HG02852 (cell line): ENCODE data around the gene FAM3C.

Experiments
- ATAC-seq: cut with Tn5 transposase; IDR thresholded peaks from one replicate; pipeline ENCODE4 v1.9.1; 2021; ENCODE audit warnings: mild to moderate bottlenecking, moderate library complexity; ENCODE audit not compliant: unreplicated experiment

Gene FAM3C

DNA sequence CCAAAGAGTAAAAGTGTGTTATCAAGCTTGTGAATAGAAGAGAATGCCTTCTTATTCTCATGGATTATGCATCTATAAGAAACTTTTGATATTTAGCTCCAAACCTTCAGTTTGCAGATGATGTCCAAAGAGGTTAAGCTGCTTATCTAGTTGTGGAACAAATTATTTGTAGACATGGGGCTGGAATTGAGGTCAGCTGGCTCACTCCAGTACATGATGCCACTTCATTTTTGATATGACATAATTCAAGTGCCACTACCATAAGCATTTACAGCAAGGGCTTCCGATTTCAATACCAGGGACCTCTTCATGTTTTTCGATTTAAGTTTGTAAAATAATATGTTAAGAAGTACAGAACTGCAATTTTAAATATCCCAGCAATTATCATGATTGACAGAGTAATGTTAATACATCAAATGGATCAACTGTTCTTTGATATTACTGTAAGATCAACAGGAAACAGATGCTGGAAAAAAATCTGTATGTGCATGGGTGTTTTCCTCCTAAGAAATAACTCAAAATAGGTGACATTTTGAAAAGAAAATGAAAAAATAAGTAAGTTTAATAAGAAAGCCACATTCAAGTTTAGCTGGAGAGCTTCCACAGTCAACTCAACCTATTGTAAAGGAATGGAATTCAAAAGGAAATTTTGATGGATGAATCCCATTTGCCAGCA is 12.7 kb downstream of the FAM3C start:
- no peak for ATAC-seq

DNA sequence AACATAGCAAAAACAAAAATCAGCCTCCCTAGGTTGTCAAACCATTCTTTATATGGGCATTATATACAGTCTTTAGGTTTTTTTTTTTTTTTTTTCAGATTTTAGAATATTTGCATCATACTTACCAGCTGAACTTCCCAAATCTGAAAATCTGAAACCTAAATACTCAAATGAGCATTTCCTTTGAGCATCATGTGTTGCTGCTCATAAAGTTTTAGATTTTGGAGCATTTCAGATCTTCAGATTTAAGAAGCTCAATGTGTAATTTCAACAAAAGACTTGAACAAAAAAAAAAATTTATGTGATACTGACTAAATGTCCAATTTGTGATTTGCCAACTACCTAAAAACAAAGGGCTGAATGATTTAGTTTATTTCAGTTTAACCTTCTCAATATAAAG is 13.6 kb downstream of the FAM3C start:
- no peak for ATAC-seq

DNA sequence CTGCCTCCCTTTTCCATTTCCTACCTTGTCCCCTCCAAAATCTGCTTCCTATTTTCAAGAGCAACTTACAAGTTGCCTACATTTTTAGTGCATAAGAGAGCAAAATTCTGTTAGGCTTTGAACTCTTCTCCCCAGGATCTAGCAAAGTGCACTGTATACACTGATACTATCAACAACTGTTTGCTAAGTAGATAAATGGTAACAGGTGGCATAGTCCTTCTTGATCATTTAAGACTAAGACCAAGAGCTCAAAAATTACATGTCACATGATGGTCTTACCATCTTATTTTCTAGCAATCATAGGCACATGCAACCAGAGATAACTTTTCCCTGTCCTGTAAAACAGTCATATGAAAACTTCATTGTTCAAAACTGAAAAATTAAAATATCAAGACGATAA is 16.2 kb downstream of the FAM3C start:
- ATAC-seq: no peak

DNA sequence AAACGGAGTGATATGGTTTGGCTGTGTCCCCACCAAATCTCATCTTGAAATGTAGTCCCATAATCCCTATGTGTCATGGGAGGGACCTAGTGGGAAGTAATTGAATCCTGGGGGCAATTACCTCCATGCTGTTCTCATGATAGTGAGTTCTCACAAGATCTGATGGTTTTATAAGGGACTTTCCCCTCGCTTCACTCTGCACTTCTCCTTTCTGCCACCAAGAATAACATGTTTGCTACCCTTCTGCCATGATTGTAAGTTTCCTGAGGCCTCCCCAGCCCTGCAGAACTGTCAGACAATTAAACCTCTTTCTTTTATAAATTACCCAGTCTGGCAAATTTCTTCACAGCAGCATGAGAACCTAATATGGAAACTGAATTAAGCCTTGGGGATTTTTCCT is 19.1 kb downstream of the FAM3C start:
- ATAC-seq: no peak

DNA sequence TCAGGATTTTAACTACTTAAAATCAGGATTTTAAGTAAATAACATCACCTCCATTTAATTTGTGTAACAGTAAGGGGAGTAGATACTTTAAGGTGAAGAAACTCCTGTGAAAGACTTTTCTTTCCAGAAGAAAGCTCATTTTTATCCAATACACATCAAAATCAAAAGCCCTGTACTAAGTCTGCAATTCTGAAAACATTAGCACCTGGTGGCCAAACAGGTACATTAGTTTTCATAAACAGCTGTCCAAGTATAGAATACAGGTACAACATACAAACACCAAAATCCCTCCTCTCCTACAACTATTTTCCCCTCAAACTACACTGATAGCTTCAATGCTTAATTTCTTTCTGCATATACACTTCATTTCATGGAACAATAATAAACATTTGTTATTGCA is 22.9 kb downstream of the FAM3C start:
- no peak for ATAC-seq

DNA sequence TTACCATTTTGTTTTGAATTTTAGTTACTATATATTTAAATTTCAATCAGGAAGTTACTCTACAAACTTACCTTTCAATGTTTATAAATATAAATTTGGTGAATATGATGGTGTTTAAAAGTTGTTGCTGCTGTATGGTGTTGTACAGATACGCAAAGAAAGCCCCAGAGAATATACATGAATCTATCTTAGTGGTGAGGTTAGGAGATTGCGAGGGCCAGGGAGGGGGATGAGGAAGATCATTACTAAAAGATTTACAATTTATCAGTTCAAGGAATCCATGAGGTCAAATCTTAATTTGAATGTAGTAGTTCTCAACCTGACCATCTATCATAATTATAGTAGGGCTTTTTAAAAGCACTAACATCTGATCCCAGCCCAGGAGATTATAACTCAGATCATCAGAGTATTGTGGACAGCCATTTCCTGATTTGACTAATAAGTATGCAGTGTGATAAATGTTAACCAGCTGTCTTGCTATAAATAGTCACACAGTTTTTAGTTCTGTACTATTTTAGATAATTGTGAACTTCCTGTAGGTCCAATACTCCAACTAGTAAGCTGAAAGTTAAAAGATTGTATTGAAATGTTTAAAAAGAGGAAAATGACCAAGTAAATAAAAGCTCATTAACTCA is 23.6 kb downstream of the FAM3C start:
- peak; percentile 89 for ATAC-seq

DNA sequence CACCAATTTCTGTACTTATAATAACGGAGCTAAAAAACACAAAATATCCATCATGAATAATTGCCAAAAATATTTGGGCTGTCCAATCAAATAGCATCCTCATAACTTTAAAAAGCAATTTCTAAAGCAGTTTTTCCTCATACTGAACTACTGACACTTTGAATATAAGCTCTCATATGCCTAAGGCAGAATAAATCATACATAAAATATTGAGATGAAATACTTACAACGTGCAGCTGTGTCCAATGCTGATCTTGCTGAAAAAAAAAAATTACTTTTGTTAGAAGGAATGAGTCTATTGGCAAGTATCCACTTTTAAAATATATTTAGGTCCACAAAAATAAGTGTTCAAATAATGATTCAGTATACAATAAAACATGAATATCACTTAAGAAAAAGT is 24.2 kb downstream of the FAM3C start:
- ATAC-seq: no peak

DNA sequence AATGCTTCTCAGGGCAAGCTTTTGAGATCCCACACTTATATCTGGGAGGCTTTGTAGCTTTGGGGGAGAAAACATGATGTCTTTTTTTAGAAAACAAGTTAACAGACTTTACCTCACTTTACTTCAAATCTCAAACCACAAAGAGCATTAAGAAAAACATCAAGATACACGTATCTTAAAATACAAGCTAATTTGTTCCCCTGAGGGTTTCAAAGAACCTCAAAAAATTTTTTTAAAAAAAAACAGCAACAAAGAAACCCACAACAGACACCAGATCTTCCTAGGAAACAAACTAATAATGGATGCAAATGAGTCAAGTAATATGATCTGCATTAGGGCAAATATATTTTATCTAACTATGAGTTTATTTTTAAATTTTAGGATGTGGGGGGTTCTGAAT is 24.7 kb downstream of the FAM3C start:
- ATAC-seq: no peak

DNA sequence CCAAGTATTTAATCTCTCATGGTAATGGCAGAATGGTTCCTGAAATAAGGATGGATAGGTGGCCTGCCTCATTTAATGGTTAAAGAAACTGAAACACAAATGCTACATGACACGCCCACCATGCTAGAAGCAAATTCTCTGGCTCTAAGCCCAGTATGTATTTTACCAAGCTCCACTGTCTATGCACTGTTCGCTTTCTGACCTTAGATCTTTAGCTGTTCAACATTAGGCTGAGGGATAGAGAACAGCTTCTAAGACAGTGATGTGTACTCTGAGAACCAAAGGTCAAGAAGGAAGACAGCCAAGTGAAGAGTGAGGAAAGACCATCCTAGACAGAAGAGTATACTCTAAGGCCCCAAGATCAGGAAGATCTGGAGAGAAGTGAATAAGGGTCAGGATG is 26.6 kb downstream of the FAM3C start:
- ATAC-seq: peak; percentile 33

DNA sequence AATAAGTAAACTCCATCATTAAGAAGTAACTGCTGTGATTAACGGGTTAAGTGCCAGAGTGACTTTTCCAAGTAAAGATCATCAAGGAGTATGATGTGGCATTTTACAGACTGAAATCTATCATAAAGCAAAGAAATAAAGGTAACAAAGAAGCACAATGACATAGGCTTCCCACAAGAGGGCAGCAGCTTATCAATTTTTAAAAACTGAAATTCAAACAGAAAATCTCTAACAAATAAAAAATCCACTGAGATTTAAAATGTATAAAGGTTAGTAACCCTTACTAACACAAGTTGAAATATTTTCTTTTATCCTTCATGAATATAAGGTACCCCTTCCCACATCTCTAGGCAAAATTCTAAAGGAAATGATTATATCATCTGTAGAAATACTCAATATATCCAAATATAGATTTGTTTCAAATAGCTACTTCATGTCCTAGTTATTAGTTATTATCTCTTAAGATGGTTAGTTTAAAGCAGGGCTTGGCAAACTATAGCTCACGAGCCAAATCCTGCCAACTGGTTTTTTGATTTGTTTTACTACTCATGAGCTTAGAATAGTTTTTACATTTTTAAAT is 29.2 kb downstream of the FAM3C start:
- ATAC-seq: no peak

DNA sequence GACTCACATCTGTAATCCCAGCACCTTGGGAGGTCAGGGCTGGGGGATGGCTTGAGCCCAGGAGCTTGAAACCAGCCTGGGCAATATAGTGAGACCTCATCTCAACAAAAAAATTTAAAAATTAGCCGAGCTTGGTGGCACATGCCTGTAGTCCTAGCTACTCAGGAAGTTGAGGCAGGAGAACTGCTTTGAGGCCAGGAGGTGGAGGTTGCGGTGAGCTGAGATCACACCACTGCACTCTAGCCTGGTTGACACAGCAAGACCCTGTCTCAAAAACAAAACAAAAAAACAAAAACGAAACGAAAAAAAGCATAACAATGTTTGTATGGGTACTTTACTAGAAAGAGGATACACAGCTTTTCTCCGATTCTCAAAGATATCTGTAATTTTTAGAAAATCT is 35.5 kb downstream of the FAM3C start:
- ATAC-seq: no peak

DNA sequence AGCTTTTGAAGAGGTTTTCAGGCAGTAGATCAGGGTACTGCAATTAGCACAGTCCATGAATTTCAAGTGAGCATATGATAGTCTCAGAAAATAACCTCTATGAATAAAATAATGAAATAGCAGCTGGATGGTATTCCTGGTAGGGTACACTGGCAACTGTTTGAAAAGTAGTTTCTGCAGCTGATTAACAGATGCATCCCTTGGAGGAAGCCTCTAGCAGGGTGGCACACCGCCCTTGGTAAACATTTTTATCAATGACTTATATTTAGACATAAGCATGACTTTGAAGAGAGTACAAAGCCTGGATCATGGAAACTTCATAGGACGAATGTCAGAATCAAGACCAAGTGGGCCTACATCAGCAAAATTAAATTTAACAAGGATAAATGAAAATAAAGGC is 40.5 kb downstream of the FAM3C start:
- ATAC-seq: no peak

DNA sequence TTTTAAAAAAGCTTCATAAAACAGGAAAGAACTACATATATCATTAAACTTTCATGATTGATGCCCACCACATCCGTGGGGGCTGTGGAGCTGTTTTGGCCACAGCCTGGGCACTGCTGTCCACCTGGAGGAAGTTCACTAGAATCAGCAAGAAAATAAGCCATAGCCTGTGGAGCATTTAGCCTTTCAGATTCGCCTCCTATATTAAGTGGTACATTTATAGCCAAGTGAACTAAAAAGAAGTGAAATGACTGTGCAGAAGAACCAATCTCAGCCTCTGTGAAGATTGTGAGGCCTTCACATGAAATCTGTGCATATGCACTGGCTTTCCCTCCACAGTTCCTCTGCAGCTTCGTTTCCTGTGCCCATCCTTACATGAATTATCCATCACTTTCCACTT is 43.8 kb downstream of the FAM3C start:
- peak; percentile 65 for ATAC-seq

DNA sequence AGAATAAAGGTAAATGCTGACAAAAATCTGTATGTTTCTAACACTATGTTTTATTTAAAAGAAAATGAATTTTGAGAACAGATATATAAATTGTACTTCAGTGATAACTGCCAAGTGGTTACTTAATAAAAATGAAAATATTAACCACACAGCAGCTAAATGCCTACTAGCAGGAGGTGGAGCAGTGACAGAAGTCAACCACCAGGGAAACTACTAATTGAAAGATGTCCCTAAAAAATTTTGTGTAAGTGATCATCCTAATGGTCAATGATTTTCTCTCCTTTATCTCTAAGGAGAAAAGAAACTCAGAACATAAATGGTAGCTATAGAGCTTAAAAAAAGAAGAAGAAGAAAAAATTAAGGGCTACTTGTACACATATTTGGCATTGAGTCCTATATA is 44.4 kb downstream of the FAM3C start:
- ATAC-seq: no peak

DNA sequence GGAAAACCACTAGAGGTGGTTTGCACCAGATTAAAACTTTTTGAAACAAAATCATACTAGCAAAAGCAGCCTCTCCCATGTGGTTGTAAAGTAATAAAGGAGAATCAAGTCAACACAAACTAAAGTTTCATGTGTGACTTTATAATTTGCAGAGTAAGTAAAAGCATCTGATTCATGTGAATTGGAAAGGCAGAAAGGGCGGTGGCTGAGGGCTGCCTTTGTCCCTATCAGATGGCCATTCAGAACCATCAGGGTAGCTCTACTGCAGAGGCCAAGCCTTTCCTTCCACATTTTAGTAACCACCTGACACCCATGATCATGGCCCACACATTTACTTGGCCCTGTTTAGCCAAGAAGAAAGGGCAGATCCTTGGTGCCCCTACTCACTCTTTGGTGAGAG is 51.6 kb downstream of the FAM3C start:
- no peak for ATAC-seq

DNA sequence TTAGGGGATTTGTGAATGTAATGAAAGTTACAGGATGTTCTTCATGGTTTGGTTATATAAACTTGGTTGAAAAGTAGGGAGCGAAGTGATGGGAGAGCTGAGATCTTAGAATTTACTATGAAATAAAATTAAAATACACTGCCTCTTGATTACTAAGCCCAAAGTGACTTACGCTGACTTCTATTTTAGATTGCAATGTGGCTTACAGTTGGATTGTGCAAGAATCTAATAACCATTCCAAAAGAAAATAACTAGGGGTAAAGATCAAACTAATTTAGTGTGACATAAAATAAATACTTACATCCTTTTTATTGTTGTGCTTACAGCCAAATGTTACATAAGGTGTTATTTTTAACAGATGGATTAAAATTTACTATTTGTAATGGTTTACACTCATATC is 52.0 kb downstream of the FAM3C start:
- ATAC-seq: no peak

DNA sequence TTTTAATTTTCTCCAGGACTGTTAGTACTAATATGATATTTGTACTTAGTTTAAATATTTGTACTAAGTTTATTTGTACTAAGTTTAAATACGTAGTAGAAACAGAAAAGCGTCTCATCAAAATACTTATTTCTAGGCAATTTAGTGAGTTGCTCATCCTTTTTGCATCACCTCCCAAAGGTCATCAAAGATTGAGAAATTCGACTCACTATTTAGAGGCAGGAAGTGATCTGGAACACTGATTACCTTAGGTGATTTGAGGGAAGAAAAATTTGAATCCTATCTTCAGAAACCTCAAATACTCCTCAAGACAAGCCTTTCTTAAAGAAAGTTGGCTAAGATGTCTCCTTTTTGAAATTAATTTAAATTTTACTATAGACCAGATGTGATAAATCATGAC is 52.8 kb downstream of the FAM3C start:
- no peak for ATAC-seq

DNA sequence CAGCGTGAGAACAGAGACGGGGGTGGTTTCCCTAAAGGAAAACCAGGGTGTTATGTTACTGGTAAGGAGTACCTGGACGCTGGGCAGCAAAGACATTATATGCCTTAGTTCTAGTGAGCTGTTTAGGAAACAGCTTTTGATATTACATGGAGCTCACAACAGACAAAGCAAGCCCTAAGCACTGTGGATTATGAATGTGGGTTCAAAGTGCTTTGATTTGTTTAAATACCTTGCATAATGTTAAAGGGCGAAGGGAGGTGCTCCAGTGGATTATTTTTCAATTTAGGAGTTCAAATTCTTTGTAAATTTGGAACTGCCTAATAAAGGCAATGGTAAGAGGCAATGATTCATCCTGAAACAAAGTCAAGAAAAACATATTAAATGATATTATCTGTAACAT is 53.5 kb downstream of the FAM3C start:
- ATAC-seq: no peak

DNA sequence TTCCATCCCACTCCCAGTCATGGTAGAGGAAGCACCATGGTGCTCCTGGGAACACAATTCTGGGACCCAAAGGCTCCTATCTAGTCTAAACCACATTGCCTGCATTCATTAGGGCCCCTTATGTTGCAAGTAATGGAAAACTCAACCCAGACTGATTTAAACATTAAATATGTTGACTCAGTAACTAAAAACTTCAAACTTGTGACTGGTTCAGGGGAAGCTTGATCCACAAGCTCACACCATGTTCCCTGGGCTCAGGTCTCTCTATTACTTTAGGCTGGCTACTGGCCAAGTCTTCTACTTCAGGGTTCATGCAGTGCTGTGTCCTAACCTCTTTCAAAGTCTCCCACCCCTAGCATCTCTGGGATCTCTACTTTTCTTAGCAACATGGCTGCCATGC is 54.2 kb downstream of the FAM3C start:
- ATAC-seq: no peak

DNA sequence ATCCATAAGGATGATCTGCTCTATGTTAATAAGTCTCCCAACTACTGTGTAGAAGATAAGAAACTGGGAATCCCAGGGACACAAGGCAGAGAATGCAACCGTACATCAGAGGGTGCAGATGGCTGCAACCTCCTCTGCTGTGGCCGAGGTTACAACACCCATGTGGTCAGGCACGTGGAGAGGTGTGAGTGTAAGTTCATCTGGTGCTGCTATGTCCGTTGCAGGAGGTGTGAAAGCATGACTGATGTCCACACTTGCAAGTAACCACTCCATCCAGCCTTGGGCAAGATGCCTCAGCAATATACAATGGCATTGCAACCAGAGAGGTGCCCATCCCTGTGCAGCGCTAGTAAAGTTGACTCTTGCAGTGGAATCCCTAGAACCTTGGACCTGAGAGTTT is 57.0 kb downstream of the FAM3C start:
- no peak for ATAC-seq

DNA sequence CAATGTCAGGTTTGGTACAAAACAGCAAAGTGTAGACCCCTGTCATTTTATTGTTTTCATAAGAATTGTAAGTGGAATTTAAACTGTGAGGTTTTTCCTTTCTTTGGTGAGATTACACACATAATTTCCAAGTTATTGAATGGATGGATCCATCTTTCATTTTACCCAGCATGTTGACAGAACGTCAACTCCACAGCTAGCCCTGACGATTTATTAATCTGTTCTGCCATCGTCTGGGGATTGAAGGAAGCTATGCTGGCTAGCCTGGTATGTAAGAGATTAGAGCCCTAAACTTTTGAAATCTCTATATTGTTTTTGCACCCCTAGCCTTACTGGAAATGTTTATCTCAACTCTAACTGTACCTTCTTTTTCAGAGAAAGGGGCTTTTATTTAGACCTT is 58.7 kb downstream of the FAM3C start:
- no peak for ATAC-seq

DNA sequence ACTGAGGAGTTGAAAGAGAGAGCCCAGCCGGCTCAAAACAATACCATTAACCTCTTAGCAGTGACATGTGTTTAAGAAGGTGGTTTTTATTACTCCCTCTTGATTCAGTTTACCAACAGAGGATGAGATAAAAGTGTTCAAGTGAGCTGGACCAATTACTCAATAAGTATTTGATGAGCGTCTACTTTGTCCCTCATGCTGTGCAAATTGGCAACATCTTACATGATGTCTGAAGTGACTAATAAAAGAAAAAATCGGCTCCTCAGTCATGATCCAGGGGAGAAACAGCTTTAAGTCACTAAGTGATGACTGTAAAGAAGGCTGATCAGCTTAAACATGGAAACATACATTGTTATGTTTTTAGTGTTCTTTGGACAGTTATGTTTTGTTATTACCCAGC is 59.5 kb downstream of the FAM3C start:
- ATAC-seq: no peak
